Astrocyte of the spinal cord (primary cell): Measurements from ENCODE around the gene TMEM117.

ENCODE experiments used
- DNase-seq: peaks from one replicate; pipeline ENCODE4 v3.0.0; 2011; ENCODE audit warnings: low read depth, low spot score
- H3K4me3 ChIP-seq: 2 replicates; pipeline ENCODE4 v1.5.1; 2011; ENCODE audit warnings: low read depth, mild to moderate bottlenecking, low read length, moderate library complexity
- in situ Hi-C: cut with HindIII; loops from 2 replicates; pipeline ENCODE4 v1.10.0; 2017; ENCODE audit warnings: low sequenced_read_pairs
- TF ChIP-seq, protein P1 (sequence below): IDR thresholded peaks from 2 replicates; pipeline ENCODE4 v1.5.1; 2012; ENCODE audit warnings: low read depth, mild to moderate bottlenecking, low read length, inconsistent platforms

The TMEM117 gene

DNA sequence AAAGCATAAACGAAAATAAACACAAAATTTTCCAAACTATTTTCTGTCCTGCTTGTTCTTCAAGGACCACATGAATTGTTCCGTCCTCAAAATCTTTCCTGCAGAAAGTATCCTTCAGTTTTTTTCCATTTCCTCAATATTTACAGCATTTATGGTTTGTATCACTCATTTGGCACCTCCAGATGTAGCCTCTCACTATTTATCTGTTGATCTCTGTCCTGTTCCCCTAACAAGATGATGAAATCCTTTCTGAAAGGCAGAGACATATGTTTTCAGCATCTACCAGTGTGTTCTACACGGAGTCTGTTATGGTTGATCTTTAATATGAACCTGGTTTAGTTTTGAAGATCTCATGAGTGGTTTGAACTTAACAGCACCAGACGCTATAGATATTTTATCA is 550.1 kb downstream of the TMEM117 start:
- H3K4me3 ChIP-seq = no peak overlapping the region
- TF ChIP-seq, protein P1, sequence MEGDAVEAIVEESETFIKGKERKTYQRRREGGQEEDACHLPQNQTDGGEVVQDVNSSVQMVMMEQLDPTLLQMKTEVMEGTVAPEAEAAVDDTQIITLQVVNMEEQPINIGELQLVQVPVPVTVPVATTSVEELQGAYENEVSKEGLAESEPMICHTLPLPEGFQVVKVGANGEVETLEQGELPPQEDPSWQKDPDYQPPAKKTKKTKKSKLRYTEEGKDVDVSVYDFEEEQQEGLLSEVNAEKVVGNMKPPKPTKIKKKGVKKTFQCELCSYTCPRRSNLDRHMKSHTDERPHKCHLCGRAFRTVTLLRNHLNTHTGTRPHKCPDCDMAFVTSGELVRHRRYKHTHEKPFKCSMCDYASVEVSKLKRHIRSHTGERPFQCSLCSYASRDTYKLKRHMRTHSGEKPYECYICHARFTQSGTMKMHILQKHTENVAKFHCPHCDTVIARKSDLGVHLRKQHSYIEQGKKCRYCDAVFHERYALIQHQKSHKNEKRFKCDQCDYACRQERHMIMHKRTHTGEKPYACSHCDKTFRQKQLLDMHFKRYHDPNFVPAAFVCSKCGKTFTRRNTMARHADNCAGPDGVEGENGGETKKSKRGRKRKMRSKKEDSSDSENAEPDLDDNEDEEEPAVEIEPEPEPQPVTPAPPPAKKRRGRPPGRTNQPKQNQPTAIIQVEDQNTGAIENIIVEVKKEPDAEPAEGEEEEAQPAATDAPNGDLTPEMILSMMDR = no peak
- in situ Hi-C loops = no loop called here
- DNase-seq = no peak

DNA sequence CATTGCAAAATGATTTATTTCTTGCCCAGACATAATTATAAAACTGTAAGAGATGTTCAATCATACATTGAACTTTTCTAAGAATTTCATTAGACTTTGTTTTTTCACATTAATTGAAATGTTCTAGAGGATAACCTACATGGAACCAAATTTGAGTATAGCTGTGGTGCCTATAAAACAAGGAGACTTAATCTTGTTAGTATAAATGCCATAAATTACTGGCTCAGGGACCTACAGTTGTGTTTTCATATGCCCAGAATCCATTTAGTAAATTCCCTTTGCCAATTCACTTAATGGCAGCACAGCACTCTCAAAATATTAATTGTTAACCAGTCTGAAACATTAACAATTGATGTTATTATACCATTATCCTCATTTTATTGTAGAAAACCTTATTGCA is 551.7 kb downstream of the TMEM117 start:
- no peak for DNase-seq
- in situ Hi-C loops = no loop called here
- TF ChIP-seq, protein P1 = no peak

DNA sequence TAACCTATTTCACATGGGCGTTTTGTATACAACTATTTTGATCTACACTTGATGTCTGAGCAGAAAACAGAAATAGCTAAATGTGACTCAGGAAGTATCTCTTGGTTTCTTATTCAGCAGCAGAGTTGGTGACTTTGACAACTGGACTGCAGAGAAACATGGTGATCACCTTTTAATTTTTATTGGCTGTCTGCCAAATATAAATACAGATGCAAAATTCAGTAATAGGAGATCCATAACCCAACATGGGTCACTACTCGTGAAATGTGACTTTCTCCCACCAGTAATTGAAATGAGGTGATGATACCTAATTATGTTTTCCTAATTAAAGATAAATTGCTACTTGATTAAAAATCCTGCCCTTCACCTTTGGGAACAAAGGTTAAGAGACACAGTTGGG is 553.2 kb downstream of the TMEM117 start:
- in situ Hi-C loops = no loop called here
- no peak overlapping the region for H3K4me3 ChIP-seq
- TF ChIP-seq, protein P1 = no peak
- DNase-seq = no peak

More for the DNA sequence above, 551.7 kb downstream of the TMEM117 start:
- H3K4me3 ChIP-seq = no peak overlapping the region

DNA sequence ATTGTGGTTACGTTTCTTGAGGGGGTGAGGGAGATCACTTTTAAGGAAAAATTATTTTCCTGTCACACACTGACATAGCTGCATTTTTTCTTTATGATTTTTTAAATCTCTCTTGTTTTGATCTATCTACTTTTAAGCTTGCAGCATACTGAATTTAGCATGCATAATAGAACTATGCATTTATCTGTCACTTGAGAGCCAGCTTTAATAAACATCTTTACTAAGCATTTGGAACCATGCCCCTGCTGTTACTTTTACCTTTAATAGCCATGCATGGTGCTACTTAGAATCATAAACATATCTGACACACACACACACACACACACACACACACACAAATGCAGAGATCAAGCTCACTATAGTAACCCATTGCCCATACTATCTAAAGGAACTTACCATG is 554.0 kb downstream of the TMEM117 start:
- no peak for DNase-seq
- TF ChIP-seq, protein P1 = no peak
- no peak overlapping the region for H3K4me3 ChIP-seq
- in situ Hi-C loops = no loop called here

DNA sequence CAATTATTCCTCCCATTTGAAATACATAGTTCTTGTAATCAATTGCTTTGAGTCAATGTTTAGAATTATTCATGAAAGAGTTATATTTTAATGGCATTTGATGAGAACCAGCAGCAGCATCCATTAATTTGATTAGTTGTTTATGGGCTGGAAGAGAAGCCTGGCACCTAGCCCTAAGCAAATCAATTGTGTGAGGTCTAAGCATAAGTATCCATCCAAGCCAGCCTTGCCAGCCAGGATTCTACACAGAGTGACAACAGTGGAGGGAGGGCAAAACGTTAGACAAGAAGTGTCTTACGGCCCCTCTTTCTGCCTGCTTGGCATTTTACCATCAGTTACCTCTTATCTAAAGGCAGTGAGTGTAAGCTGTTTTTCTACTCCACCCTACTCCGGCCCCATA is 561.8 kb downstream of the TMEM117 start:
- H3K4me3 ChIP-seq = no peak overlapping the region
- TF ChIP-seq, protein P1 = no peak
- no peak for DNase-seq
- in situ Hi-C loops = no loop called here

DNA sequence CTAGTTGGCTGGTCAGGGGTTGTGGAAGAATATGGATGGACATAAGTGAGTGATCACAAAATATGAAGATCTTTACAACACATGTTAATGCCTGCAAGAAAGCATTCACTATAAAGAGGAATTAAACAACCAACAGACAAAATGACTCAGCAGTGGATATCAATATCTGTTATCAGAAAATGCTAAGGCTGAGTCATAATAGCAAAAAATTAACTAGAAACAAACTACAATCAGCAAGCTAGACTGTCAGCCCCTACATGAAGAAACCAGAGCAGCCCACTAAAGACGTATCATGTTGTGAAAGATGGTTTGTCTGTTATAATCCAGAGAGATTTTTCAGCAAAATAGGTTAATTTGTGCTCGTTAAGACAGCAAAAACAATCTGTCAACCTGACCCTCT is 567.3 kb downstream of the TMEM117 start:
- no peak overlapping the region for H3K4me3 ChIP-seq
- in situ Hi-C loops = no loop called here
- DNase-seq = no peak
- TF ChIP-seq, protein P1 = no peak

DNA sequence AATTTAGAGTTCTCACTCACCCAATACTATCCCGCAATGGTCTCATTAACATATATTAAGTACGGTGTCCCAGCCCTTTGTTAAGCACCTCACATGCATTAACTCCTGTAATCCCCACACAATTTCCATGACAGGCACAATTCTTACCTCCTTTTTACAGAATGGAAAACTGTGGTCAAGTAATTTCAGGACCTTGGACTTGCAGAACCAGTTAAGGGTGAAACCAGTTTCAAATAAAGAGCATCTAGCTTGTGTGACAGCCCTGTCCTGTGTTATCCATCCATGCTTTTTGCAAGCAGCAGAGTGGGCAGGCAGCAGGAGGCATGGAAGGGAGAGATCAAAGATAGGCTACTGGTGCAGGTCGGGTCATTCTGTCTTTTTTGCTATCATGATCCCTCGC is 569.4 kb downstream of the TMEM117 start:
- DNase-seq = no peak
- no peak overlapping the region for H3K4me3 ChIP-seq
- TF ChIP-seq, protein P1 = no peak
- in situ Hi-C loops = no loop called here
